Coronary artery (tissue), 2 donors: ENCODE measurements around the gene APBB1IP.
"Not testable (repeated sequence)": the region's sequence is repeated elsewhere in the genome, so short reads cannot be mapped to it uniquely, and the experiment has no call there.

Experiments
- DNase-seq: peaks from one replicate; pipeline ENCODE4 v3.0.0-alpha.2; 2017; ENCODE audit warnings: low spot score
- H3K27ac ChIP-seq, 2 donors: fragments of 200-600 bp; sonication (generic); one replicate each; pipeline ENCODE4 v1.5.1; 2016 to 2019
- H3K4me3 ChIP-seq: fragments of 200-600 bp; sonication (generic); 2 replicates; pipeline ENCODE4 v1.5.1; 2016; ENCODE audit warnings: mild to moderate bottlenecking, moderate library complexity
- TF ChIP-seq, protein P1 (sequence below): fragments of 200-600 bp; sonication (generic); IDR thresholded peaks from one replicate; pipeline ENCODE4 v1.5.1; 2019; ENCODE audit warnings: antibody characterized with exemption

The APBB1IP gene

GRCh38 chr10:26579256-26580063 is 141.3 kb downstream of the APBB1IP start:
- Histone ChIP-seq H3K4me3 (no peak overlapping the region), H3K27ac (no peak overlapping the region)
- TF ChIP-seq, protein P1, sequence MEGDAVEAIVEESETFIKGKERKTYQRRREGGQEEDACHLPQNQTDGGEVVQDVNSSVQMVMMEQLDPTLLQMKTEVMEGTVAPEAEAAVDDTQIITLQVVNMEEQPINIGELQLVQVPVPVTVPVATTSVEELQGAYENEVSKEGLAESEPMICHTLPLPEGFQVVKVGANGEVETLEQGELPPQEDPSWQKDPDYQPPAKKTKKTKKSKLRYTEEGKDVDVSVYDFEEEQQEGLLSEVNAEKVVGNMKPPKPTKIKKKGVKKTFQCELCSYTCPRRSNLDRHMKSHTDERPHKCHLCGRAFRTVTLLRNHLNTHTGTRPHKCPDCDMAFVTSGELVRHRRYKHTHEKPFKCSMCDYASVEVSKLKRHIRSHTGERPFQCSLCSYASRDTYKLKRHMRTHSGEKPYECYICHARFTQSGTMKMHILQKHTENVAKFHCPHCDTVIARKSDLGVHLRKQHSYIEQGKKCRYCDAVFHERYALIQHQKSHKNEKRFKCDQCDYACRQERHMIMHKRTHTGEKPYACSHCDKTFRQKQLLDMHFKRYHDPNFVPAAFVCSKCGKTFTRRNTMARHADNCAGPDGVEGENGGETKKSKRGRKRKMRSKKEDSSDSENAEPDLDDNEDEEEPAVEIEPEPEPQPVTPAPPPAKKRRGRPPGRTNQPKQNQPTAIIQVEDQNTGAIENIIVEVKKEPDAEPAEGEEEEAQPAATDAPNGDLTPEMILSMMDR, result no peak
- DNase-seq, result no peak

DNA sequence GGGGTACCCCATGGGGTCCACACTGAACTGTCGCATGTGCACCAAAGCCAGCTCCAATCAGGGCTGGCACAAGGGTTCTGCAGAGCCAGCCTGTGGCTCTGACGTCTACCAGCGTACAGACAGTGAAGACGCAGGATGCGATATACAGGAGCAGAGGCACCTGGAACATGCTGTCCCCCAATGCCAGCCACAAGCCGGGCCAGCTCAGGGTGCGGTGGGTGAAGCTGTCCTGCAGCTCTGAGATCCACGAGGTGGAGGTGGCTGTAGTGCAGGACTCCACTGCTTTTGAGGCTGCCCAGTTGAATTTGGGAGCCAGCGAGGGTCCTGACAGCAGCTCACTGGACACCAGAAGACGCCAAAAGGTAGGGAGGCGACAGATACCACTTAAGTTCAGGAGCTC is 148.1 kb downstream of the APBB1IP start:
- TF ChIP-seq, protein P1, result no peak
- Histone ChIP-seq H3K27ac (no peak overlapping the region), H3K4me3 (no peak overlapping the region)
- DNase-seq, result no peak

DNA sequence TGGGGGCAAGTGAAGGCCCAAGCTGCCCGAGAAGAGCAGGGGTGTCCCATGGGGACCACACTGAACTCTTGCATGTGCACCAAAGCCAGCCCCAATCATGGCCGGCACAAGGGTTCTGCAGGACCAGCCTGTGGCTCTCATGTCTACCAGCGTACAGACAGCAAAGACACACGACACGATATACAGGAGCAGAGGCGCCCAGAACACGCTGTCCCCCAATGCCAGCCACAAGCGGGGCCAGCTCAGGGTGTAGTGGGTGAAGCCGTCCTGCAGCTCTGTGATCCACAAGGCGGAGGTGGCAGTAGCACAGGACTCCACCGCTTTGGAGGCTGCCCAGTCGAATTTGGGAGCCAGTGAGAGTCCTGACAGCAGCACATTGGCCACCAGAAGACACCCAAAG is 150.5 kb downstream of the APBB1IP start:
- H3K4me3 ChIP-seq, result no peak overlapping the region
- no peak overlapping the region for H3K27ac ChIP-seq
- no peak for DNase-seq
- TF ChIP-seq, protein P1, result no peak

- not testable (repeated sequence) for H3K27ac ChIP-seq, DNase-seq, H3K4me3 ChIP-seq
Measured at GRCh38 chr10:26589813-26590212, 151.7 kb downstream of the APBB1IP start.

- Histone ChIP-seq H3K27ac (no peak overlapping the region), H3K4me3 (no peak overlapping the region)
- TF ChIP-seq, protein P1, result no peak
- DNase-seq, result no peak
Measured at GRCh38 chr10:26593896-26594295, 155.8 kb downstream of the APBB1IP start.

GRCh38 chr10:26603283-26603682 is 165.1 kb downstream of the APBB1IP start:
- not testable (repeated sequence) for DNase-seq

DNA sequence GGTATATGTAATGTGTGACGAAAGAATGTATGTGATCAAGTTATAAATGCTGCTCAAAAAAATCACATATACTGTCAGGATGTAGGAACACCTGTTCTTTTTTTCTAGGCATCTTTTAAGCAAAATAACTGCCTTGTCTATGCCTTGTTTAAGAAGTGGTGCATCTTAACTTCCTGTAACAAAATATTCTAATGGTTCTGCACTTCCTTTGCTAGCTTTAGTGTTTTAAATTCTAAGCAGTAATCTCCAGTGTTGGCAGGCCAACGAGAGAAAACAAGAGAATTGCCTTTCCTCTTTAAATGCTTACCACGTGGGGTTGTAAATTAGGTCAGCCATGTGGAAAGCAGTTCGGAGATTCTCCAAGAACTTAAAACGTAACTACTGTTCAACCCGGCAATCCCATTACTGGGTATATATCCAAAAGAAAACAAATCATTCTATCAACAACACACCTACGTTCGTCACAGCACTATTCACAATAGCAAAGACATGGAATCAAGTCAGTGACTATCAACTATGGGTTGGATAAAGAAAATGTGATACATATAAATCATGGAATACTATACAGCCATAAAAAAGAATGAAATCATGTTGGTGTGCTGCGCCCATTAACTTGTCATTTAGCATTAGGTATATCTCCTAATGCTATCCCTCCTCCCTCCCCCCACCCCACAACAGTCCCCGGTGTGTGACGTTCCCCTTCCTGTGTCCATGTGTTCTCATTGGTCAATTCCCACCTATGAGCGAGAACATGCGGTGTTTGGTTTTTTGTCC is 166.4 kb downstream of the APBB1IP start:
- H3K27ac ChIP-seq, DNase-seq, H3K4me3 ChIP-seq: not testable (repeated sequence)

More at GRCh38 chr10:26603283-26603682, 165.1 kb downstream of the APBB1IP start:
- not testable (repeated sequence) for H3K4me3 ChIP-seq, H3K27ac ChIP-seq

GRCh38 chr10:26606389-26606877 is 168.3 kb downstream of the APBB1IP start:
- not testable (repeated sequence) for DNase-seq, H3K27ac ChIP-seq

More at GRCh38 chr10:26606389-26606877, 168.3 kb downstream of the APBB1IP start:
- H3K4me3 ChIP-seq, result not testable (repeated sequence)
